ENCODE measurements around the gene NELFA.
"Not testable (repeated sequence)": the region's sequence is repeated elsewhere in the genome, so short reads cannot be mapped to it uniquely, and the experiment has no call there.

NELFA gene

GRCh38 chr4:1993718-1994516 lies 14.9 kb downstream of the NELFA start:
- DNase-seq (ENCODE audit: low read depth): not testable (repeated sequence)

GRCh38 chr4:1993169-1993516 lies 15.6 kb downstream of the NELFA start:
- DNase-seq (ENCODE audit: low read depth): no peak

GRCh38 chr4:1992468-1993168 lies 16.2 kb downstream of the NELFA start:
- no peak for DNase-seq (ENCODE audit: low read depth)

- DNase-seq (ENCODE audit: low read depth): no peak
These were observed 17.0 kb downstream of the NELFA start for GRCh38 chr4:1991596-1992434.

- no peak for DNase-seq (ENCODE audit: low read depth)
These were observed 17.7 kb downstream of the NELFA start for GRCh38 chr4:1991087-1991486.

DNA sequence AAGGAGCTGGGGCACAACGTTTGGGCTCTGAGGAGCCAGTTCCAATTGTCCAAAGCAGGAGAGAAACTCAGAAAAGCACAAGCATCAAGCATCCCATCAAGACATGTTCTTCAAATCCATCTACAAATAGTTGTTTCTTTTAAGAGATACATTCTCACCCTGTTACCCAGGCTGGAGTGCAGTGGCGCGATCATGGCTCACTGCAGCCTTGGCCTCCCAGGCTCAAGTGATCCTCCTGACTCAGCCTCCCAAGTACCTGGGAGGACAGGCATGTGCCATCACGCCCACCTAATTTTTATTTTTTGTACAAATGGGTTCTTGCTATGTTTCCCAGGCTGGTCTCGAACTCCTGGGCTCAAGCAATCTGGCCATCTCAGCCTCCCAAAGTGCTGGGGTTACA lies 18.1 kb downstream of the NELFA start:
- no peak for DNase-seq (ENCODE audit: low read depth)

- DNase-seq (ENCODE audit: low read depth): no peak
These were observed 18.5 kb downstream of the NELFA start for GRCh38 chr4:1990348-1990645.

DNA sequence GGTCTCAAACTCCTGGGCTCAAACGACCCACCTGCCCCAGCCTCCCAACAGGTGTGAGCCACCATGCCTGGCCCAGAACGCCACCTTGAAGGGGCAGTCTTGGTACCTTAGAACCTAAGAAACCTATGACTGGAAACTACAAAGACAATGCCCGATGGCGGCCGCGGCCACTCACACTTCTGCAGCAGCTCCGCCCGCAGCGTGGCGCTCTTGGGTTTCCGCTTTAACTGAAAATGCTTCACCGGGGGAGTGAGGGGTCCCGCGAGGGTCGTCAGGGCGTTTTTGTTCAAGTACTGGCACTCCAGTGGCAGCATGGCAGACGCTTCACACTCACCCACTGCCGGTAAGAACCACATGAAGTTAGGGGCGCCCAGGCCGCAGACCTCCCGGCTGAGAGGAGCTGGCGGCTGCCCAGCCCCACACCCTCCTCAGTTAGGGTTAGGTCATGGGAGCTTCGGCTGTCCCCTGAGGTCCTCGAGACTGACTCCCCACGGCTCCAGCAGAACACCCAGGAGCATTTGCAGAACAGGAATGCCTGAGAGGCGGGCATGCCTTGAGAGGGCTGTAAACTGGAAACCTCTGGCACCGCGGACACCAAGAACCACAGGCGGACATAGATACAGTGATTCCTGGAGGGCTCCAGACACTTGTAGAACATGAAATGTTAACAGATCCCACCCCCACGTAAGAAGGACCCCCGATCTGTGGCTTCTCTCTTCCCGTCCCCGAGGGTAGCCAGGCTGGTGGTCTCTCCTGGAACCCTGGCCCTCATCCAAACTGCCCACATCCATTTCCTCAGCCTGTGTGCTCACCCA lies 19.0 kb downstream of the NELFA start:
- DNase-seq (ENCODE audit: low read depth): no peak

- no peak for DNase-seq (ENCODE audit: low read depth)
These were observed 20.4 kb downstream of the NELFA start for GRCh38 chr4:1988327-1988724.

GRCh38 chr4:1987721-1988326 lies 20.9 kb downstream of the NELFA start:
- no peak for DNase-seq (ENCODE audit: low read depth)

DNA sequence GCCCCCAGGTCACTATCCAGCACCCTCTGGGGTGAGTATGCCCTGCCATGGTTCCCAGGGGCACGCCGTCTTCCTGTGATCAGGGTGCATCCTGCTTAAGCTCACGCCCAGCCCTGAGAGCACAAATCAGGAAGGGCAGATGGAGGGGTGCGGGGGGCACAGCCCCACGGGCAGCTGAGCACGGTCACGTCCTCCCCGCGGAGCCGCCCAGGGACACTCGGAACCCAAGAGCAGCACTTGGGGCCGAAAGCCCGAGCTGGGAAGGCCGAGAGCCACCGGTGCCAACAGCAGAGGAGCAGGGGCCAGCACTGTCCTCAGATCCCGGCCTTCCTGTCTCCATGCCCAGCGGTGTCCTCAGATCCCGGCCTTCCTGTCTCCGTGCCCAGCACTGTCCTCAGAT lies 21.5 kb downstream of the NELFA start:
- no peak for DNase-seq (ENCODE audit: low read depth)

DNA sequence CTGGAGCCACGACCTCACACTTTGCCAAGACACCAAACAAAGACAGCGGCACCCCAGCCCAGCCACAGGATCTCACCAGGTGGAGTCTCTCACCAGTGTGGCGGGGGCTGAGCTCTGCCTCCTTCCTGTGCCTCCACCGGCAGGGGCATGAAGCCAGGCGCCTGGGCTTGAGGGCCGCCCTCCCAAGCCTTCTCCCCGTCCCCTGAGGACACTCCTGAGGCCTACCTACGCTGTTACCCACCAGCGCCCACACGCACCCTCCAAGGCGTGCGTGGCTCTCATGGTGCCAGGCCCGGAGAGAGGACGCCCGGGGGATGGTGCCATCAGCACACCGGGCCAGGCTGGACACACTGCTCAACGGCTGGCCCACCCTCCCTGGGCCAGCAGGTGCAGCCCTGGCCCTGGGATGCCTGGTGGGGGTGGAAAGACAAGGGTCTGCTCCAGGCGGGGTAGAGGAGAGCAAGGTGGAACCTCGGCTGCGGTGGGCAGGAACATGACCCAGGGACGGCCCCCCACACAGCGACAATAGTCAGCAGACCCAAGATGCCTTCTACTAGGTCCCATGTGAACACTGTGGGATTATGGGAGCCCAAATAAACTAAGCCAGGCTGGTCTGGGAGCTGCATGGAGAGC lies 22.1 kb downstream of the NELFA start:
- no peak for DNase-seq (ENCODE audit: low read depth)

DNA sequence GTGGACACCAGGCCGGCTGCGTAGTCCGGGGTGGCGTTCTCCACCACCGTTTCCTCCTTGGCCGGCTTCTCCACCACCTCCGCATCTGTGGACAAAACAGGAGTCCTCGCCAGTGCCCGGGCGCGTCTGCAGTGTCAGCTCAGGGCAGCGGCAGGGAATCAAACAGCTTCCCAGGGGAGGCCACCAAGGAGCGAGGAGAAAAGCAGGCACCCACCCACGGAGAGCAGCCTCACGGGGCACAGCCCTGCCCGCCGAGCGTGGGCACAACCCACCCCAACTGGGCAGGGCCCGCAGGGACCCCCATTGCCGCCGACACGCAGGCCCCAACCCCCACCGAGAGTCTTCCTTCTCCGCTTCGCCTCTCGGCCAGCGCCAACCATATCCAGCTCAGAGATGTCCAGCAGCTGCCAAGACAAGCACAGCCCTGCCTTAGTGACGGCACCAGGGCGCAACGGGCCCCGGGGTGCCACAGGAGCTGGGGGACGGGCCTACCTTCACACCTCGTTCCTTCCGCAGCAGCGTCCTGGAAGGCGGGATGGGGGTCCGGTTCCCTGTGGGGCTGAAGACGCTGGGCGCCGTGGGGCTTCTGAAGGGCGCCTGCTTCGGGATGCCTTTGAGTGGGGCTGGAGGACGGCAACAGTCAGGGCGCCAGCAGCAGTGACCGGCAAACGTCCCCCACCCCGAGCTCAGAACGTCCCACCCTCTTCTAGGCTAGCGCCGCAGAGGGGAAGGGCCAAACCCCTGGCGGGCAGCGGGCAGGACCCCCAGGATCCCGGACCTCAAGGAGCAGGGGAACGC lies 22.8 kb downstream of the NELFA start:
- no peak for DNase-seq (ENCODE audit: low read depth)

DNA sequence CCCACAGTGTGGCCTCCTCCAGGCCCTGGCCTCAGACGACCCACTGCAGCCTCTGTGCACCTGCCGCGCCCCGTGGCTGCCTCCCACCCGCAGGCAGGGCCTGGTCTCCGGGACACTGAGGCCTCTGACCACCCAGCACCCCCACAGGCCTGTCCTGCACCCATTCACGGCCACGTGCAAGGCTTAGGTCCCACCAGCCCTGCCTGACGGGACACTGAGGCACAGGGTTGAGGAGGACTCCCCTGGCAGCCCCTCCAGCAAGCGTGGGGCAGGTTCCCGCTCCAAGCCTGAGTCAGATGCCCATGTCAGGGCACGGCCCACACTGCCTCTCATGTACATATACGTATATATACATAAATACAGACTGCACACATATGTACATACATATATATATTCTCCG lies 23.5 kb downstream of the NELFA start:
- DNase-seq (ENCODE audit: low read depth): no peak

DNA sequence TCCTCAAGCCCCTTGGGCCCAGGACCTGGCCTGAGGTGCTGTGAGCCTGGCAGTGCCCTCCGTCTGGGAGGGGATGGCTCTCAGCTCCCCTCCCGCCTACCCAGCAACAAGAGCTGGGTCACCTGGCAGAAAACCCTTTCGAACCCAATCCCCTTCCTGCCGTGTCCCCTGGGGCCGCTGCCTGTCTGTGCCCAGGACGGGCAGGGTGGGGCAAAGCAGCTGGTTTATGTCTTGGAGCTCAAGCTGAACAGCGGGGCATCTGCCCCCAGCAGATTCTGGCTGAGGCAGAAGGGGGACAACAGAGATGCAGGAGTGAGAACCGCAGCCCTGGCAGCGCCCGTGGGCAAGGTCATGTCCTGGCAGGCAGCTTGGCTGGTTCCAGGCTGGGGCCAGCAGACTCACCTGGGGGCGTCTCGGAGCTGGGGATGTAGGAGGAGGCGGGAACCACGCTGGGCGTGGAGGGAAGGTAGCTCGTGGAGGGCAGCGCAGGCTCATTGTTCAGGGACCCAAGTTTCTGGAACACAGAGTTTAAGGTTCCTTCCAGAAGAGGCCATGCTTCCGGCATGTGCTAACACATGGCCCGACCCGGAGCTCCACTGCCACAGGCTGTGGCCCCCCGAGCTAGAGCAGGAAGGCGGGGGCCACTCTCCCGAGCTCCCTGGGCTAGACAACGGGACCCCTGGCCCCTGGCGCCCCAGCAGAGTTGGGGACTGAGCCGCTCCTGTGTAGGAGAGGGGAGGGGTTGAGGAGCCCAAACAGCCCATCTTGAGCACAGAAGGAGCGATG lies 24.2 kb downstream of the NELFA start:
- DNase-seq (ENCODE audit: low read depth): no peak

- DNase-seq (ENCODE audit: low read depth): no peak
These were observed 24.8 kb downstream of the NELFA start for GRCh38 chr4:1983846-1984405.

GRCh38 chr4:1983053-1983845 lies 25.5 kb downstream of the NELFA start:
- no peak for DNase-seq (ENCODE audit: low read depth)

Measured in activated T-cell treated with anti-CD3 and anti-CD28 coated beads for 24 hours (primary cell).